Transverse colon (tissue), 4 donors: ENCODE data around the gene APLP2. TPM values are rescaled to one million over a fixed set of nuclear protein-coding genes. Genes with fewer than 3 reads are reported as not detected.

Experiments used
- small RNA-seq, 4 donors: library from RNA; depleted of rRNA; stranded (forward); fragments of <200 nt; gene quantifications; one replicate each; pipeline ENCODE3, GENCODE V24; 2016
- total RNA-seq, 4 donors: library from RNA; depleted of rRNA; stranded (reverse); fragments of >200 nt; gene quantifications; one replicate each; pipeline ENCODE4 v1.1.0, GENCODE V29; 2016

APLP2 gene
- total RNA-seq, 4 donors from 2014 or later: 191 to 618 (median 396) TPM

Small RNA genes within 50 kb of the gene (small RNA-seq; reads per million reads assigned to genes)
- gene RF00015: 0 reads per million in 4 donors
- gene RPL34P21: 0 reads per million in 4 donors

Other genes starting within 250 kb of the APLP2 start
- gene NFRKB, start 174.3 kb upstream of the APLP2 start, total RNA-seq: 10 to 100 TPM; 28.7 to 79.2 (median 37.0) TPM
- 10 to 100 TPM; 11.3 to 22.4 (median 15.5) TPM for gene PRDM10, start 67.1 kb upstream of the APLP2 start, total RNA-seq
- 100 to 1,000 TPM; 335 to 641 (median 446) TPM for gene ST14, start 89.9 kb downstream of the APLP2 start, total RNA-seq
- 10 to 100 TPM; 29.7 to 64.0 (median 48.6) TPM for gene ZBTB44, start 245.0 kb downstream of the APLP2 start, total RNA-seq